Astrocyte (in vitro differentiated cells and primary cell): ENCODE measurements around the gene SUN1. TPM values are rescaled to one million over a fixed set of nuclear protein-coding genes. Genes with fewer than 3 reads are reported as not detected.

ENCODE experiments used
- DNase-seq: peaks from one replicate; pipeline ENCODE4 v3.0.0-alpha.2; 2010; ENCODE audit warnings: low read depth
- FAIRE-seq: peaks from 2 replicates; lab custom pipeline; 2011; peaks lifted over from hg19 to GRCh38; lab: Jason Lieb, UNC
- H2AFZ ChIP-seq: 2 replicates; pipeline ENCODE4 v1.6.0; 2012; ENCODE audit warnings: low read depth, low read length, inconsistent platforms
- H3K27ac ChIP-seq: 2 replicates; pipeline ENCODE4 v1.5.1; 2011; ENCODE audit warnings: low read depth, low read length, inconsistent platforms
- H3K27me3 ChIP-seq: 2 replicates; pipeline ENCODE4 v1.6.0; 2011; ENCODE audit warnings: low read length, inconsistent platforms; ENCODE audit not compliant: insufficient read depth
- H3K36me3 ChIP-seq: 2 replicates; pipeline ENCODE4 v1.5.1; 2011; ENCODE audit warnings: low read length, inconsistent platforms; ENCODE audit not compliant: insufficient read depth
- H3K4me1 ChIP-seq: 2 replicates; pipeline ENCODE4 v1.5.1; 2011; ENCODE audit warnings: low read length, inconsistent platforms; ENCODE audit not compliant: insufficient read depth
- H3K4me2 ChIP-seq: 2 replicates; pipeline ENCODE4 v1.6.0; 2012; ENCODE audit warnings: low read length, inconsistent platforms
- H3K4me3 ChIP-seq: 2 replicates; pipeline ENCODE4 v1.5.1; 2011; ENCODE audit warnings: low read depth, mild to moderate bottlenecking, low read length, inconsistent platforms; ENCODE audit not compliant: insufficient read depth
- H3K79me2 ChIP-seq: 2 replicates; pipeline ENCODE4 v1.6.0; 2012; ENCODE audit warnings: mild to moderate bottlenecking, low read length, inconsistent platforms; ENCODE audit not compliant: insufficient read depth
- H3K9ac ChIP-seq: 2 replicates; pipeline ENCODE4 v1.6.0; 2012; ENCODE audit warnings: mild to moderate bottlenecking, low read length, inconsistent platforms
- H3K9me3 ChIP-seq: 2 replicates; pipeline ENCODE4 v1.5.1; 2012; ENCODE audit warnings: low read depth, mild to moderate bottlenecking, low read length, inconsistent platforms; ENCODE audit not compliant: insufficient read depth
- H4K20me1 ChIP-seq: 2 replicates; pipeline ENCODE4 v1.6.0; 2012; ENCODE audit warnings: low read length, inconsistent platforms; ENCODE audit not compliant: insufficient read depth
- H3K27ac Mint-ChIP-seq: one replicate; pipeline ENCODE4 v1.8.0; 2021; ENCODE audit warnings: mild to moderate bottlenecking, mixed read lengths; ENCODE audit not compliant: unreplicated experiment
- H3K27me3 Mint-ChIP-seq: one replicate; pipeline ENCODE4 v1.8.0; 2021; ENCODE audit warnings: low read depth, mixed read lengths; ENCODE audit not compliant: unreplicated experiment
- H3K36me3 Mint-ChIP-seq: one replicate; pipeline ENCODE4 v1.8.0; 2021; ENCODE audit warnings: low read depth, mixed read lengths; ENCODE audit not compliant: unreplicated experiment
- H3K4me1 Mint-ChIP-seq: one replicate; pipeline ENCODE4 v1.8.0; 2021; ENCODE audit warnings: low read depth, mixed read lengths; ENCODE audit not compliant: unreplicated experiment
- H3K4me3 Mint-ChIP-seq: one replicate; pipeline ENCODE4 v1.8.0; 2021; ENCODE audit warnings: mild to moderate bottlenecking, moderate library complexity, mixed read lengths; ENCODE audit not compliant: unreplicated experiment
- H3K9me3 Mint-ChIP-seq: one replicate; pipeline ENCODE4 v1.8.0; 2021; ENCODE audit warnings: mild to moderate bottlenecking, mixed read lengths; ENCODE audit not compliant: unreplicated experiment
- EZH2 ChIP-seq: IDR thresholded peaks from 2 replicates; pipeline ENCODE4 v1.6.1; 2012; ENCODE audit warnings: mild to moderate bottlenecking, low read length, inconsistent platforms; ENCODE audit not compliant: insufficient read depth
- total RNA-seq: library from RNA; stranded (reverse); gene quantifications from 2 replicates; pipeline ENCODE4 v1.2.1, GENCODE V29; 2021
- TF ChIP-seq, protein P1 (sequence below): IDR thresholded peaks from 2 replicates; pipeline ENCODE4 v1.5.1; 2011; ENCODE audit warnings: low read depth, mild to moderate bottlenecking, inconsistent platforms, low read length, moderate library complexity; ENCODE audit not compliant: insufficient read depth

Gene SUN1
- total RNA-seq, 1 donor from 2014 or later = 121 TPM

DNA sequence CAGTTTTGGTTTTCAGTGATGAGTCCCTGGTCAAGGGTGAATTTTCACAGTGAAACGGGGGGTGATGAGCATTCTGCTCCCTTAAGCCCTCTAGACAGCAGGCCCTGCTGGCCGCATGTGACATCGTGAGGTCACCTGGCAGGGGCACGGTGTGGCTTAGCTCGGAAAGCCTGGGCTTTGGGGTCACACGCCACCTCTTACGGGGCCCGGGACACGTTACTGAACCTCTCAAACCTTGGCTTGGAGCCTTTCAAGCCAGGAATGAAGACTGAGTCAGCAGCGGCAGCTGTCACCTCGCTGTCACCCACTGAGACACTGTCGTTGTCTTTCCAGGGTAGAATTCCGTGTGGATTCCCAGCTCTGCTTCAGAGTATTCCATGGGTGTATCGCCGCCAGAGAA is 48.2 kb downstream of the SUN1 start:
- H3K9ac ChIP-seq = no peak overlapping the region
- H3K9me3 Mint-ChIP-seq = no peaks in the 10 kb centered on the region

DNA sequence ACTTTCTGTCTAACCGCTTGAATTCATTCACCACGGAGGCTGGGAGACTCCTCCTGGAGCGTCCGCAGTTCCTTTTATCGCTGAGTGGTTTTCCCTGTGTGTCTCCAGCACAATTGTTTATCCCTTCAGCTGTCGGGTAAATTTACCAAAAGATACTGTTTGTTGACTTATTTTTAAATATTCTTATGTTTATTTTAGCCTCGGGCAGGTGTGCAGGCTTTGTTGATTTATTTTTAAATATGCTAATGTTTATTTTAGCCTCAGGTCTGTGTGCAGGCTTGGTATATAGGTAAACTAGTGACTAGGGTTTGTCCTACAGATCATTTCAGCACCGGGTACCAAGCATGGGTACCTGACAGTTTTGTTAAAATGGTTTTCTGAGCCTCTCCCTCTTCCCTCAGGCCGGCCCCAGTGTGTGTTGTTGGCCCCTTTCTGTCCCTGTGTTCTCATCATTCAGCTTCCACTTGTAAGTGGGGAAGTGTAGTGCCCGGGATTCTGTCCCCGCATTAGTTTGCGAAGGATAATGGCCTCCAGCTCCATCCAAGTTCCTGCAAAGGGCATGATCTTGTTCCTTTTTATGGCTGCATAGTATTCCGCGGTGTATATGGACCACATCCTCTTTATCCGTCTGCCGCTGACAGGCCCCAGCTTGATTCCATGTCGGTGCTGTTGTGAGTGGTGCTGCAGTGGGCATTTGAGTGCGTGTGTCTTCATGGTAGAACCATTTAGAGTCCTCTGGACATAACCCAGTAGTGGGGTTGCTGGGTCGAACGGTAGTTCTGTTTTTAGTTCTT is 49.4 kb downstream of the SUN1 start:
- no peak overlapping the region for H3K4me3 ChIP-seq
- H3K79me2 ChIP-seq = peaks cover 94% of the 10 kb centered on the region
- no peak overlapping the region for H3K9ac ChIP-seq
- no peak overlapping the region for H2AFZ ChIP-seq
- H3K9me3 ChIP-seq = no peaks in the 10 kb centered on the region
- no peak overlapping the region for H3K27ac ChIP-seq
- FAIRE-seq (no peak), DNase-seq (no peak)
- H3K36me3 ChIP-seq = no peaks in the 10 kb centered on the region
- peaks cover 11% of the 10 kb centered on the region for H3K4me1 Mint-ChIP-seq
- no peaks in the 10 kb centered on the region for H3K27me3 ChIP-seq
- peaks cover 7% of the 10 kb centered on the region for H3K36me3 Mint-ChIP-seq
- peaks cover 88% of the 10 kb centered on the region for H4K20me1 ChIP-seq
- no peaks in the 10 kb centered on the region for H3K4me1 ChIP-seq
- no peaks in the 10 kb centered on the region for H3K9me3 Mint-ChIP-seq
- no peak overlapping the region for H3K27ac Mint-ChIP-seq
- H3K4me2 ChIP-seq = no peak overlapping the region
- H3K4me3 Mint-ChIP-seq = no peak overlapping the region
- no peak for TF ChIP-seq EZH2
- TF ChIP-seq, protein P1, sequence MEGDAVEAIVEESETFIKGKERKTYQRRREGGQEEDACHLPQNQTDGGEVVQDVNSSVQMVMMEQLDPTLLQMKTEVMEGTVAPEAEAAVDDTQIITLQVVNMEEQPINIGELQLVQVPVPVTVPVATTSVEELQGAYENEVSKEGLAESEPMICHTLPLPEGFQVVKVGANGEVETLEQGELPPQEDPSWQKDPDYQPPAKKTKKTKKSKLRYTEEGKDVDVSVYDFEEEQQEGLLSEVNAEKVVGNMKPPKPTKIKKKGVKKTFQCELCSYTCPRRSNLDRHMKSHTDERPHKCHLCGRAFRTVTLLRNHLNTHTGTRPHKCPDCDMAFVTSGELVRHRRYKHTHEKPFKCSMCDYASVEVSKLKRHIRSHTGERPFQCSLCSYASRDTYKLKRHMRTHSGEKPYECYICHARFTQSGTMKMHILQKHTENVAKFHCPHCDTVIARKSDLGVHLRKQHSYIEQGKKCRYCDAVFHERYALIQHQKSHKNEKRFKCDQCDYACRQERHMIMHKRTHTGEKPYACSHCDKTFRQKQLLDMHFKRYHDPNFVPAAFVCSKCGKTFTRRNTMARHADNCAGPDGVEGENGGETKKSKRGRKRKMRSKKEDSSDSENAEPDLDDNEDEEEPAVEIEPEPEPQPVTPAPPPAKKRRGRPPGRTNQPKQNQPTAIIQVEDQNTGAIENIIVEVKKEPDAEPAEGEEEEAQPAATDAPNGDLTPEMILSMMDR = no peak
- no peaks in the 10 kb centered on the region for H3K27me3 Mint-ChIP-seq

More for the DNA sequence above, 48.2 kb downstream of the SUN1 start:
- no peak overlapping the region for H3K4me3 Mint-ChIP-seq
- DNase-seq = no peak
- no peak overlapping the region for H2AFZ ChIP-seq
- H3K36me3 Mint-ChIP-seq = peaks cover 7% of the 10 kb centered on the region
- no peaks in the 10 kb centered on the region for H3K36me3 ChIP-seq
- no peak overlapping the region for H3K27ac ChIP-seq
- FAIRE-seq = no peak
- H3K79me2 ChIP-seq = peaks cover 82% of the 10 kb centered on the region
- H4K20me1 ChIP-seq = peaks cover 76% of the 10 kb centered on the region
- no peaks in the 10 kb centered on the region for H3K27me3 Mint-ChIP-seq
- no peaks in the 10 kb centered on the region for H3K4me1 ChIP-seq
- no peak overlapping the region for H3K4me3 ChIP-seq
- no peak overlapping the region for H3K4me2 ChIP-seq
- TF ChIP-seq EZH2 = no peak
- TF ChIP-seq, protein P1 = no peak
- H3K27me3 ChIP-seq = no peaks in the 10 kb centered on the region
- H3K4me1 Mint-ChIP-seq = peaks cover 11% of the 10 kb centered on the region
- no peaks in the 10 kb centered on the region for H3K9me3 ChIP-seq
- no peak overlapping the region for H3K27ac Mint-ChIP-seq
